Right lobe of liver (tissue), 4 donors: ENCODE results near the gene MYO16.

Experiments
- POLR2A ChIP-seq: fragments of 450-650 bp; IDR thresholded peaks from one replicate; pipeline ENCODE4 v1.6.1; 2017; ENCODE audit warnings: antibody characterized with exemption, mild to moderate bottlenecking
- TF ChIP-seq, protein P1 (sequence below), 4 donors: fragments of 200-600 bp in 3 of 4; fragments of 450-650 bp in 1 of 4; IDR thresholded peaks; one replicate each; pipeline versions ENCODE4 v1.5.1 to v1.8.0; 2016 to 2022; ENCODE audit warnings: antibody characterized with exemption in 4 of 4, mild to moderate bottlenecking in 2 of 4
- donor health status: DM: no; HTN: no; CAD: no.
- donor health status: DM: no; HTN: no; CAD: no.
- donor health status: DM: no; HTN: yes; CAD: no.

DNA sequence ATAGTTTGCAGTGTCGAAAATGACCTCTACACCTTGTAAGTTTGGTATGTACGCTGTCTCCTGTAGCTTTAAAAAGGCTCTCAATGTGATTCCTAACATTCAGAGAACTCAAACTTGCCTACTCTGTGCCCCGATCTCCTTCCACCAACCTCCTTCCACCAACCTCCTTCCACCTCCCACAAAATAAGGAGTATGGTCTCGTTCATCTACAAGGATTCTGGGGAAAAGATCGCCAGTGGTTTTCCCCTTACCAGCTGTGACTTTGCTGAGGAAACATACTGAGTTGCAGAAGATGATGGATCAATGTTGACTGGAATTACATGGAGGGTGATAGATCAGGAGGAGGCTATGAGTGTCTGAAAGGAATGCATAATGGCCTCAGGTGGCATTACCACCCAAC is 16.0 kb downstream of the MYO16 start:
- TF ChIP-seq, protein P1, sequence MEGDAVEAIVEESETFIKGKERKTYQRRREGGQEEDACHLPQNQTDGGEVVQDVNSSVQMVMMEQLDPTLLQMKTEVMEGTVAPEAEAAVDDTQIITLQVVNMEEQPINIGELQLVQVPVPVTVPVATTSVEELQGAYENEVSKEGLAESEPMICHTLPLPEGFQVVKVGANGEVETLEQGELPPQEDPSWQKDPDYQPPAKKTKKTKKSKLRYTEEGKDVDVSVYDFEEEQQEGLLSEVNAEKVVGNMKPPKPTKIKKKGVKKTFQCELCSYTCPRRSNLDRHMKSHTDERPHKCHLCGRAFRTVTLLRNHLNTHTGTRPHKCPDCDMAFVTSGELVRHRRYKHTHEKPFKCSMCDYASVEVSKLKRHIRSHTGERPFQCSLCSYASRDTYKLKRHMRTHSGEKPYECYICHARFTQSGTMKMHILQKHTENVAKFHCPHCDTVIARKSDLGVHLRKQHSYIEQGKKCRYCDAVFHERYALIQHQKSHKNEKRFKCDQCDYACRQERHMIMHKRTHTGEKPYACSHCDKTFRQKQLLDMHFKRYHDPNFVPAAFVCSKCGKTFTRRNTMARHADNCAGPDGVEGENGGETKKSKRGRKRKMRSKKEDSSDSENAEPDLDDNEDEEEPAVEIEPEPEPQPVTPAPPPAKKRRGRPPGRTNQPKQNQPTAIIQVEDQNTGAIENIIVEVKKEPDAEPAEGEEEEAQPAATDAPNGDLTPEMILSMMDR (IDR thresholded peaks at IDR 0.05) = no peak
- TF ChIP-seq POLR2A = no peak
